ENCODE results near the gene CTSE. TPM values are rescaled to one million over a fixed set of nuclear protein-coding genes. Genes with fewer than 3 reads are reported as not detected.

CTSE gene
- total and polyA plus RNA-seq, 3 experiments from 2014 or later = not detected

GRCh38 chr1:206030191-206030590 is 6.5 kb upstream of the CTSE start:
- Histone ChIP-seq H3K4me3 (ENCODE audit: low read length) (no peak overlapping the region), H3K4me1 (ENCODE audit: insufficient read depth, low read length) (no peaks in the 10 kb centered on the region), H3K27ac (ENCODE audit: low read depth, low read length) (no peak overlapping the region), H3K36me3 (ENCODE audit: insufficient read depth, low read length) (no peaks in the 10 kb centered on the region), H3K9me3 (ENCODE audit: low read length) (no peaks in the 10 kb centered on the region), H3K27me3 (ENCODE audit: insufficient read depth, low read length, poor library complexity, severe bottlenecking) (no peaks in the 10 kb centered on the region)
- peaks cover 3 to 7% (median 5%) of the 10 kb centered on the region in 3 donors for H3K4me1 Mint-ChIP-seq
- ChIA-PET CTCF (interaction anchor here (0.7 to 2.0 kb wide), 7 partner anchors 13 to 78 kb away, joined by 3 to 7 read pairs (median 4); no protein-coding TSS in a partner anchor), POLR2A (no interaction called here)
- no peaks in the 10 kb centered on the region for H3K36me3 Mint-ChIP-seq
- DNase-seq = no peak
- H3K4me3 Mint-ChIP-seq = no peak overlapping the region
- no peak overlapping the region for H3K27ac Mint-ChIP-seq
- H3K9me3 Mint-ChIP-seq = no peaks in the 10 kb centered on the region
- peaks cover 8 to 46% of the 10 kb centered on the region in 2 donors for H3K27me3 Mint-ChIP-seq

GRCh38 chr1:206029484-206029883 is 5.8 kb upstream of the CTSE start:
- H3K27ac ChIP-seq (ENCODE audit: low read depth, low read length) = no peak overlapping the region
- H3K36me3 ChIP-seq (ENCODE audit: insufficient read depth, low read length) = no peaks in the 10 kb centered on the region
- Mint-ChIP-seq H3K9me3 (no peaks in the 10 kb centered on the region), H3K4me1 (peaks cover 3 to 5% (median 4%) of the 10 kb centered on the region in 3 donors), H3K27ac (no peak overlapping the region), H3K4me3 (no peak overlapping the region), H3K36me3 (no peaks in the 10 kb centered on the region), H3K27me3 (peaks cover 8 to 42% of the 10 kb centered on the region in 2 donors)
- no peaks in the 10 kb centered on the region for H3K9me3 ChIP-seq (ENCODE audit: low read length)
- no peaks in the 10 kb centered on the region for H3K27me3 ChIP-seq (ENCODE audit: insufficient read depth, low read length, poor library complexity, severe bottlenecking)
- no peak overlapping the region for H3K4me3 ChIP-seq (ENCODE audit: low read length)
- ChIA-PET CTCF (interaction anchor here (0.6 to 1.9 kb wide), 5 partner anchors 9 to 1046 kb away, joined by 3 to 7 read pairs (median 3); no protein-coding TSS in a partner anchor), POLR2A (no interaction called here)
- no peaks in the 10 kb centered on the region for H3K4me1 ChIP-seq (ENCODE audit: insufficient read depth, low read length)
- DNase-seq = no peak

- CTCF ChIA-PET = no interaction called here
Measured at GRCh38 chr1:206025283-206025820, 1.7 kb upstream of the CTSE start.

GRCh38 chr1:206022766-206023165 is 929 bp downstream of the CTSE start:
- Mint-ChIP-seq H3K9me3 (no peaks in the 10 kb centered on the region), H3K27ac (no peak overlapping the region), H3K4me1 (no peaks in the 10 kb centered on the region), H3K36me3 (no peaks in the 10 kb centered on the region), H3K27me3 (peaks cover 8 to 45% of the 10 kb centered on the region in 2 donors), H3K4me3 (no peak overlapping the region)
- Histone ChIP-seq H3K27ac (ENCODE audit: low read depth, low read length) (no peak overlapping the region), H3K4me3 (ENCODE audit: low read length) (no peak overlapping the region), H3K4me1 (ENCODE audit: insufficient read depth, low read length) (no peaks in the 10 kb centered on the region), H3K36me3 (ENCODE audit: insufficient read depth, low read length) (no peaks in the 10 kb centered on the region), H3K27me3 (ENCODE audit: insufficient read depth, low read length, poor library complexity, severe bottlenecking) (no peaks in the 10 kb centered on the region), H3K9me3 (ENCODE audit: low read length) (no peaks in the 10 kb centered on the region)
- POLR2A ChIA-PET = no interaction called here
- CTCF ChIA-PET = no interaction called here
- no peak for DNase-seq

More at GRCh38 chr1:206025283-206025820, 1.7 kb upstream of the CTSE start:
- Mint-ChIP-seq H3K36me3 (no peaks in the 10 kb centered on the region), H3K4me3 (no peak overlapping the region), H3K27me3 (peaks cover 10 to 58% of the 10 kb centered on the region in 2 donors), H3K27ac (no peak overlapping the region), H3K4me1 (no peaks in the 10 kb centered on the region), H3K9me3 (no peaks in the 10 kb centered on the region)
- Histone ChIP-seq H3K27me3 (ENCODE audit: insufficient read depth, low read length, poor library complexity, severe bottlenecking) (no peaks in the 10 kb centered on the region), H3K36me3 (ENCODE audit: insufficient read depth, low read length) (no peaks in the 10 kb centered on the region), H3K27ac (ENCODE audit: low read depth, low read length) (no peak overlapping the region), H3K4me1 (ENCODE audit: insufficient read depth, low read length) (no peaks in the 10 kb centered on the region), H3K4me3 (ENCODE audit: low read length) (no peak overlapping the region), H3K9me3 (ENCODE audit: low read length) (no peaks in the 10 kb centered on the region)
- no peak for DNase-seq
- POLR2A ChIA-PET = no interaction called here

- ChIA-PET POLR2A (no interaction called here), CTCF (no interaction called here)
- H3K36me3 Mint-ChIP-seq = no peaks in the 10 kb centered on the region
Measured at GRCh38 chr1:206021626-206022365, 1.9 kb downstream of the CTSE start.

GRCh38 chr1:206021008-206021625 is 2.6 kb downstream of the CTSE start:
- no peak overlapping the region for H3K27ac ChIP-seq (ENCODE audit: low read depth, low read length)
- no peak for DNase-seq

More at GRCh38 chr1:206021626-206022365, 1.9 kb downstream of the CTSE start:
- no peaks in the 10 kb centered on the region for H3K36me3 ChIP-seq (ENCODE audit: insufficient read depth, low read length)
- H3K9me3 Mint-ChIP-seq = no peaks in the 10 kb centered on the region
- no peaks in the 10 kb centered on the region for H3K9me3 ChIP-seq (ENCODE audit: low read length)
- H3K27ac Mint-ChIP-seq = no peak overlapping the region
- H3K4me3 ChIP-seq (ENCODE audit: low read length) = no peak overlapping the region
- H3K4me3 Mint-ChIP-seq = no peak overlapping the region
- H3K27me3 Mint-ChIP-seq = peaks cover 4 to 35% of the 10 kb centered on the region in 2 donors
- no peak for DNase-seq
- no peak overlapping the region for H3K27ac ChIP-seq (ENCODE audit: low read depth, low read length)
- H3K4me1 ChIP-seq (ENCODE audit: insufficient read depth, low read length) = no peaks in the 10 kb centered on the region
- H3K27me3 ChIP-seq (ENCODE audit: insufficient read depth, low read length, poor library complexity, severe bottlenecking) = no peaks in the 10 kb centered on the region
- H3K4me1 Mint-ChIP-seq = no peaks in the 10 kb centered on the region

GRCh38 chr1:206020393-206021007 is 3.2 kb downstream of the CTSE start:
- no peak overlapping the region for H3K4me3 Mint-ChIP-seq
- no peak for DNase-seq
- H3K36me3 ChIP-seq (ENCODE audit: insufficient read depth, low read length) = no peaks in the 10 kb centered on the region
- H3K4me1 Mint-ChIP-seq = no peaks in the 10 kb centered on the region
- no peaks in the 10 kb centered on the region for H3K9me3 ChIP-seq (ENCODE audit: low read length)
- H3K4me3 ChIP-seq (ENCODE audit: low read length) = no peak overlapping the region
- no peak overlapping the region for H3K27ac Mint-ChIP-seq
- ChIA-PET POLR2A (no interaction called here), CTCF (interaction anchor here (1.4 kb wide), 1 partner anchor 17 kb away, joined by 3 read pairs; no protein-coding TSS in a partner anchor)
- H3K9me3 Mint-ChIP-seq = no peaks in the 10 kb centered on the region
- no peaks in the 10 kb centered on the region for H3K27me3 ChIP-seq (ENCODE audit: insufficient read depth, low read length, poor library complexity, severe bottlenecking)
- no peaks in the 10 kb centered on the region for H3K36me3 Mint-ChIP-seq
- no peak overlapping the region for H3K27ac ChIP-seq (ENCODE audit: low read depth, low read length)
- H3K4me1 ChIP-seq (ENCODE audit: insufficient read depth, low read length) = no peaks in the 10 kb centered on the region
- peaks cover 4 to 35% of the 10 kb centered on the region in 2 donors for H3K27me3 Mint-ChIP-seq

More at GRCh38 chr1:206021008-206021625, 2.6 kb downstream of the CTSE start:
- Histone ChIP-seq H3K4me1 (ENCODE audit: insufficient read depth, low read length) (no peaks in the 10 kb centered on the region), H3K9me3 (ENCODE audit: low read length) (no peaks in the 10 kb centered on the region), H3K4me3 (ENCODE audit: low read length) (no peak overlapping the region), H3K27me3 (ENCODE audit: insufficient read depth, low read length, poor library complexity, severe bottlenecking) (no peaks in the 10 kb centered on the region), H3K36me3 (ENCODE audit: insufficient read depth, low read length) (no peaks in the 10 kb centered on the region)
- POLR2A ChIA-PET = no interaction called here
- CTCF ChIA-PET = interaction anchor here (1.4 kb wide), 1 partner anchor 17 kb away, joined by 3 read pairs; no protein-coding TSS in a partner anchor
- Mint-ChIP-seq H3K36me3 (no peaks in the 10 kb centered on the region), H3K27me3 (peaks cover 4 to 35% of the 10 kb centered on the region in 2 donors), H3K27ac (no peak overlapping the region), H3K9me3 (no peaks in the 10 kb centered on the region), H3K4me1 (no peaks in the 10 kb centered on the region), H3K4me3 (no peak overlapping the region)

- Mint-ChIP-seq H3K9me3 (no peaks in the 10 kb centered on the region), H3K4me3 (no peak overlapping the region), H3K27me3 (peaks cover 1 to 7% of the 10 kb centered on the region in 2 donors), H3K4me1 (peaks cover 6 to 18% (median 9%) of the 10 kb centered on the region in 3 donors), H3K27ac (no peak overlapping the region), H3K36me3 (no peaks in the 10 kb centered on the region)
- Histone ChIP-seq H3K27me3 (ENCODE audit: insufficient read depth, low read length, poor library complexity, severe bottlenecking) (no peaks in the 10 kb centered on the region), H3K9me3 (ENCODE audit: low read length) (no peaks in the 10 kb centered on the region), H3K36me3 (ENCODE audit: insufficient read depth, low read length) (no peaks in the 10 kb centered on the region), H3K4me3 (ENCODE audit: low read length) (no peak overlapping the region), H3K4me1 (ENCODE audit: insufficient read depth, low read length) (no peaks in the 10 kb centered on the region), H3K27ac (ENCODE audit: low read depth, low read length) (no peak overlapping the region)
- ChIA-PET POLR2A (no interaction called here), CTCF (interaction anchor here (1.4 kb wide), 1 partner anchor 91 kb away, joined by 4 read pairs; no protein-coding TSS in a partner anchor)
- no peak for DNase-seq
Measured at GRCh38 chr1:206015071-206015470, 8.6 kb downstream of the CTSE start.
